Endodermal cell (in vitro differentiated cells): ENCODE data around the gene TNS3. TPM values are rescaled to one million over a fixed set of nuclear protein-coding genes. Genes with fewer than 3 reads are reported as not detected.

Source experiments
- DNase-seq: peaks from one replicate; pipeline ENCODE4 v3.0.0-alpha.2; 2017
- H3K27ac ChIP-seq: 2 replicates; pipeline ENCODE4 v1.5.1; 2013; ENCODE audit warnings: mild to moderate bottlenecking, low read depth, low read length, moderate library complexity
- H3K27me3 ChIP-seq: 2 replicates; pipeline ENCODE4 v1.6.1; 2013; ENCODE audit warnings: mild to moderate bottlenecking, low read length, moderate library complexity; ENCODE audit not compliant: insufficient read depth, control insufficient read depth, poor library complexity, severe bottlenecking
- H3K36me3 ChIP-seq: 2 replicates; pipeline ENCODE4 v1.7.0; 2013; ENCODE audit warnings: mild to moderate bottlenecking, low read length, moderate library complexity; ENCODE audit not compliant: control insufficient read depth, insufficient read depth
- H3K4me1 ChIP-seq: one replicate; pipeline ENCODE4 v1.7.0; 2013; ENCODE audit warnings: low read length; ENCODE audit not compliant: control insufficient read depth, insufficient read depth
- H3K4me3 ChIP-seq: 2 replicates; pipeline ENCODE4 v1.5.1; 2013; ENCODE audit warnings: mild to moderate bottlenecking, low read length, moderate library complexity
- H3K9ac ChIP-seq: 2 replicates; pipeline ENCODE4 v1.6.1; 2013; ENCODE audit warnings: mild to moderate bottlenecking, low read length, moderate library complexity; ENCODE audit not compliant: poor library complexity, severe bottlenecking; ENCODE audit errors: extremely low read depth
- H3K9me3 ChIP-seq: 2 replicates; pipeline ENCODE4 v1.6.1; 2013; ENCODE audit warnings: mild to moderate bottlenecking, low read length, moderate library complexity; ENCODE audit not compliant: control insufficient read depth
- H3K27ac Mint-ChIP-seq: 2 replicates; pipeline ENCODE4 v1.8.0; 2020; ENCODE audit warnings: mixed read lengths
- H3K27me3 Mint-ChIP-seq: 2 replicates; pipeline ENCODE4 v1.8.0; 2021; ENCODE audit warnings: mild to moderate bottlenecking, mixed read lengths; ENCODE audit not compliant: insufficient read depth
- H3K36me3 Mint-ChIP-seq: 2 replicates; pipeline ENCODE4 v1.8.0; 2020; ENCODE audit warnings: low read depth, mixed read lengths
- H3K4me1 Mint-ChIP-seq: 2 replicates; pipeline ENCODE4 v1.8.0; 2020; ENCODE audit warnings: mixed read lengths
- H3K4me3 Mint-ChIP-seq: 2 replicates; pipeline ENCODE4 v1.8.0; 2020; ENCODE audit warnings: mild to moderate bottlenecking, moderate library complexity, mixed read lengths
- H3K9me3 Mint-ChIP-seq: 2 replicates; pipeline ENCODE4 v1.8.0; 2020; ENCODE audit warnings: mild to moderate bottlenecking, mixed read lengths
- CTCF ChIP-seq: fragments of 200-600 bp; sonication (generic); conservative IDR thresholded peaks from 2 replicates; pipeline ENCODE4 v1.5.0; 2021; ENCODE audit warnings: antibody characterized with exemption, mild to moderate bottlenecking
- WGBS, 2 experiments: methylation state at CpG; one replicate each; pipeline versions ENCODE4 v1.1.5 to v1.1.7; 2013; ENCODE audit warnings: missing lambda C conversion rate in 2 of 2, mixed read lengths in 1 of 2; ENCODE audit not compliant: insufficient coverage in 1 of 2, insufficient read length in 1 of 2; 5-methylcytosine and 5-hydroxymethylcytosine counted together
- total RNA-seq, 2 donors: library from RNA; stranded (reverse); fragmentation: NEBNext Ultra II Directional in 1 of 2; extraction: Animal tissue kit (Norgen Biotek cat#: 25700) in 1 of 2; gene quantifications; 2 replicates in 1 of 2; 3 replicates in 1 of 2; pipeline ENCODE4 v1.2.1, GENCODE V29; 2021

The TNS3 gene
- total RNA-seq, 2 donors from 2014 or later: 33.8 to 38.5 TPM

GRCh38 chr7:47248797-47249196 lies 333.1 kb downstream of the TNS3 start:
- peaks cover 10% of the 10 kb centered on the region for H3K27me3 Mint-ChIP-seq
- no peaks in the 10 kb centered on the region for H3K36me3 Mint-ChIP-seq
- no peak overlapping the region for H3K4me3 Mint-ChIP-seq
- Histone ChIP-seq H3K4me3 (no peak overlapping the region), H3K9me3 (peaks cover 7% of the 10 kb centered on the region), H3K36me3 (no peaks in the 10 kb centered on the region), H3K27ac (no peak overlapping the region), H3K4me1 (peaks cover 9% of the 10 kb centered on the region), H3K9ac (no peak overlapping the region), H3K27me3 (no peaks in the 10 kb centered on the region)
- H3K4me1 Mint-ChIP-seq: peaks cover 14% of the 10 kb centered on the region
- DNase-seq: no peak
- 93 to 95% methylated on average over 3 of the region's 3 CpGs for WGBS, 2 experiments
- no peak for TF ChIP-seq CTCF
- no peak overlapping the region for H3K27ac Mint-ChIP-seq
- H3K9me3 Mint-ChIP-seq: peaks cover 6% of the 10 kb centered on the region

GRCh38 chr7:47247132-47247531 lies 334.8 kb downstream of the TNS3 start:
- WGBS, 2 experiments: 92 to 94% methylated on average over 5 of the region's 5 CpGs
- Histone ChIP-seq H3K4me1 (peaks cover 5% of the 10 kb centered on the region), H3K27me3 (no peaks in the 10 kb centered on the region), H3K4me3 (no peak overlapping the region), H3K36me3 (no peaks in the 10 kb centered on the region), H3K27ac (no peak overlapping the region), H3K9me3 (peaks cover under 1% of the 10 kb centered on the region), H3K9ac (no peak overlapping the region)
- Mint-ChIP-seq H3K27me3 (peaks cover 1% of the 10 kb centered on the region), H3K9me3 (peaks cover 6% of the 10 kb centered on the region), H3K36me3 (no peaks in the 10 kb centered on the region), H3K4me3 (no peak overlapping the region), H3K27ac (no peak overlapping the region), H3K4me1 (peaks cover 7% of the 10 kb centered on the region)
- no peak for TF ChIP-seq CTCF
- no peak for DNase-seq

GRCh38 chr7:47244692-47245091 lies 337.2 kb downstream of the TNS3 start:
- peaks cover 5% of the 10 kb centered on the region for H3K4me1 ChIP-seq
- H3K27me3 Mint-ChIP-seq: peaks cover under 1% of the 10 kb centered on the region
- no peak overlapping the region for H3K9ac ChIP-seq
- H3K9me3 ChIP-seq: no peaks in the 10 kb centered on the region
- no peaks in the 10 kb centered on the region for H3K27me3 ChIP-seq
- H3K4me1 Mint-ChIP-seq: peaks cover 7% of the 10 kb centered on the region
- no peaks in the 10 kb centered on the region for H3K36me3 ChIP-seq
- H3K27ac ChIP-seq: no peak overlapping the region
- no peaks in the 10 kb centered on the region for H3K36me3 Mint-ChIP-seq
- DNase-seq: no peak
- H3K27ac Mint-ChIP-seq: no peak overlapping the region
- no peak for TF ChIP-seq CTCF
- no peak overlapping the region for H3K4me3 ChIP-seq
- no peak overlapping the region for H3K4me3 Mint-ChIP-seq
- H3K9me3 Mint-ChIP-seq: peaks cover under 1% of the 10 kb centered on the region
